HUES48 (cell line): Measurements from ENCODE around the gene C16orf86.

Experiments used
- H3K27ac ChIP-seq: one replicate; pipeline ENCODE4 v1.7.0; 2013; ENCODE audit warnings: low read depth, low read length, inconsistent platforms
- H3K27me3 ChIP-seq: 2 replicates; pipeline ENCODE4 v1.6.1; 2013; ENCODE audit warnings: mild to moderate bottlenecking, low read length; ENCODE audit not compliant: control insufficient read depth, insufficient read depth
- H3K36me3 ChIP-seq: 2 replicates; pipeline ENCODE4 v1.6.1; 2013; ENCODE audit warnings: low read length; ENCODE audit not compliant: control insufficient read depth, insufficient read depth
- H3K4me1 ChIP-seq: 2 replicates; pipeline ENCODE4 v1.6.1; 2013; ENCODE audit warnings: mild to moderate bottlenecking, low read length; ENCODE audit not compliant: control insufficient read depth, insufficient read depth
- H3K4me3 ChIP-seq: 2 replicates; pipeline ENCODE4 v1.5.1; 2013; ENCODE audit warnings: mild to moderate bottlenecking, low read depth, low read length
- H3K9ac ChIP-seq: 2 replicates; pipeline ENCODE4 v1.6.1; 2013; ENCODE audit warnings: mild to moderate bottlenecking, low read depth, low read length, moderate library complexity
- H3K9me3 ChIP-seq: 2 replicates; pipeline ENCODE4 v1.6.1; 2013; ENCODE audit warnings: low read length; ENCODE audit not compliant: control insufficient read depth, insufficient read depth

The C16orf86 gene

GRCh38 chr16:67647681-67648080 is 18.9 kb upstream of the C16orf86 start:
- Histone ChIP-seq H3K9ac (no peak overlapping the region), H3K4me1 (peaks cover 3% of the 10 kb centered on the region; the same call in 1 of the 2 replicates), H3K9me3 (no peaks in the 10 kb centered on the region), H3K36me3 (peaks cover 16% of the 10 kb centered on the region), H3K27ac (no peak overlapping the region), H3K27me3 (no peaks in the 10 kb centered on the region; the same call in 1 of the 2 replicates), H3K4me3 (no peak overlapping the region)

- no peaks in the 10 kb centered on the region; the same call in 1 of the 2 replicates for H3K27me3 ChIP-seq
These were observed 18.4 kb upstream of the C16orf86 start for GRCh38 chr16:67648088-67648763.

GRCh38 chr16:67648764-67649407 is 17.7 kb upstream of the C16orf86 start:
- Histone ChIP-seq H3K4me3 (no peak overlapping the region), H3K27me3 (peaks cover 5% of the 10 kb centered on the region), H3K9ac (no peak overlapping the region), H3K4me1 (peaks cover 3% of the 10 kb centered on the region; the same call in 1 of the 2 replicates), H3K9me3 (no peaks in the 10 kb centered on the region), H3K36me3 (peaks cover 16% of the 10 kb centered on the region), H3K27ac (no peak overlapping the region)

More at GRCh38 chr16:67648088-67648763, 18.4 kb upstream of the C16orf86 start:
- Histone ChIP-seq H3K9ac (no peak overlapping the region), H3K27ac (no peak overlapping the region), H3K9me3 (no peaks in the 10 kb centered on the region), H3K36me3 (peaks cover 16% of the 10 kb centered on the region), H3K4me3 (no peak overlapping the region), H3K4me1 (peaks cover 3% of the 10 kb centered on the region; the same call in 1 of the 2 replicates)

GRCh38 chr16:67649494-67649931 is 17.1 kb upstream of the C16orf86 start:
- Histone ChIP-seq H3K9ac (no peak overlapping the region), H3K4me3 (no peak overlapping the region), H3K36me3 (peaks cover 16% of the 10 kb centered on the region), H3K27me3 (peaks cover 5% of the 10 kb centered on the region), H3K27ac (no peak overlapping the region), H3K9me3 (no peaks in the 10 kb centered on the region), H3K4me1 (peaks cover 3% of the 10 kb centered on the region; the same call in 1 of the 2 replicates)

- no peak overlapping the region for H3K4me3 ChIP-seq
- H3K27ac ChIP-seq, result no peak overlapping the region
- H3K36me3 ChIP-seq, result peaks cover 16% of the 10 kb centered on the region
- no peaks in the 10 kb centered on the region for H3K9me3 ChIP-seq
- H3K4me1 ChIP-seq, result peaks cover 3% of the 10 kb centered on the region; the same call in 1 of the 2 replicates
- H3K27me3 ChIP-seq, result peaks cover 8% of the 10 kb centered on the region
- H3K9ac ChIP-seq, result no peak overlapping the region
These were observed 16.6 kb upstream of the C16orf86 start for GRCh38 chr16:67650023-67650422.

- Histone ChIP-seq H3K27me3 (peaks cover 8% of the 10 kb centered on the region), H3K4me3 (no peak overlapping the region), H3K27ac (no peak overlapping the region), H3K9me3 (no peaks in the 10 kb centered on the region), H3K36me3 (peaks cover 19% of the 10 kb centered on the region), H3K9ac (no peak overlapping the region), H3K4me1 (no peaks in the 10 kb centered on the region; the same call in 1 of the 2 replicates)
These were observed 15.6 kb upstream of the C16orf86 start for GRCh38 chr16:67651039-67651438.

GRCh38 chr16:67651847-67652246 is 14.8 kb upstream of the C16orf86 start:
- H3K4me3 ChIP-seq, result no peak overlapping the region
- H3K27me3 ChIP-seq, result peaks cover 8% of the 10 kb centered on the region
- no peak overlapping the region for H3K27ac ChIP-seq
- H3K36me3 ChIP-seq, result peaks cover 23% of the 10 kb centered on the region
- no peaks in the 10 kb centered on the region; the same call in 1 of the 2 replicates for H3K4me1 ChIP-seq
- no peaks in the 10 kb centered on the region for H3K9me3 ChIP-seq
- no peak overlapping the region for H3K9ac ChIP-seq

GRCh38 chr16:67652578-67653127 is 14.0 kb upstream of the C16orf86 start:
- Histone ChIP-seq H3K9me3 (no peaks in the 10 kb centered on the region), H3K36me3 (peaks cover 27% of the 10 kb centered on the region), H3K27ac (no peak overlapping the region), H3K4me1 (no peaks in the 10 kb centered on the region; the same call in 1 of the 2 replicates), H3K4me3 (peak overlapping the region; percentile 70; the same call in 1 of the 2 replicates), H3K27me3 (peaks cover 8% of the 10 kb centered on the region), H3K9ac (no peak overlapping the region)

GRCh38 chr16:67653128-67653788 is 13.4 kb upstream of the C16orf86 start:
- no peak overlapping the region for H3K27ac ChIP-seq
- no peaks in the 10 kb centered on the region; the same call in 1 of the 2 replicates for H3K4me1 ChIP-seq
- H3K4me3 ChIP-seq, result peak overlapping the region; percentile 70
- H3K9ac ChIP-seq, result no peak overlapping the region
- H3K9me3 ChIP-seq, result no peaks in the 10 kb centered on the region
- H3K36me3 ChIP-seq, result peaks cover 33% of the 10 kb centered on the region
- peaks cover 8% of the 10 kb centered on the region for H3K27me3 ChIP-seq

GRCh38 chr16:67653789-67654402 is 12.7 kb upstream of the C16orf86 start:
- Histone ChIP-seq H3K36me3 (peaks cover 37% of the 10 kb centered on the region), H3K4me3 (peak overlapping the region; percentile 70), H3K9ac (no peak overlapping the region), H3K9me3 (no peaks in the 10 kb centered on the region), H3K27me3 (peaks cover 8% of the 10 kb centered on the region), H3K27ac (no peak overlapping the region), H3K4me1 (no peaks in the 10 kb centered on the region; the same call in 1 of the 2 replicates)
